NCI-H187 treated with DMSO at 0.1 percent for 48 hours (cell line): ENCODE results near the gene SERPINB1.

Experiments used
- DNase-seq: peaks from one replicate; lab custom pipeline; 2025; lab: John Stamatoyannopoulos, UW

Gene SERPINB1

GRCh38 chr6:2793534-2794151, 48.0 kb downstream of the SERPINB1 start:
- DNase-seq = no peak

DNA sequence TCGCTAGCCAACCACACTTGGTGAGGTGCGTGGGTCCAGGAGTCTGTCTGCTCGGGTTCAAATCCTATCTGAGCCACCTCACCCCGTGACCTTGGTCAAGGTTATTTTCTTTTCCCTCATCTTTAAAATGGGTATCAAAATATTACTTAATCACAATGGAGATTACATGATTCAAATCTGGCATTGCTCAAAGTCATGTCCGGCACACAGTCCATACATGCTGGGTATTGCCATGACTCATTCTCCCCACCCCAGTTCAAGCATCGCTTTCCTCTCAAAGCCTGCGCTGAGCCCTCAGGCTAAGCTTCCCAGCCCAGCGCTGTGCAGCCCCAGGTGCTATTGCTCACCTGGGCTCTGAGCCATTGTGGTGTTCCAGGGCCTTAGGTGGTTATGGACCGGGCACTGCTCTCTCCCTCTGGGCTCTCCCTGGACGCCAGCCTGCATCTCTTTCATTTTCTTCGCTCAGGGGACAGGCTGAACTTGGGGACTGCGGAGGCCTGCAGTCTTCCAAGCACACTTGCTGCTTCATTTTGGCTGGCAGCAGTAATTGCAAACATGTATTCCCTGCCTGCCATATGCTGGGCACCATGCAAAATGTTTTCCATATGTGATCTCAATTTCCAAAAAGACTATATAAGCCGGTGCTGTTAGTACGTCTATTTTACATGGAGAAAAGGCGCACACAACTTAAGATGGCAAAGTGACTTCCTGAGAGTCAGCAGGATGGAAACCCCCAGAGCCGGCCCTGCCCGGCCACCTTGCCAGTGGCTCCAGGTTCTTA, 49.1 kb downstream of the SERPINB1 start:
- no peak for DNase-seq

DNA sequence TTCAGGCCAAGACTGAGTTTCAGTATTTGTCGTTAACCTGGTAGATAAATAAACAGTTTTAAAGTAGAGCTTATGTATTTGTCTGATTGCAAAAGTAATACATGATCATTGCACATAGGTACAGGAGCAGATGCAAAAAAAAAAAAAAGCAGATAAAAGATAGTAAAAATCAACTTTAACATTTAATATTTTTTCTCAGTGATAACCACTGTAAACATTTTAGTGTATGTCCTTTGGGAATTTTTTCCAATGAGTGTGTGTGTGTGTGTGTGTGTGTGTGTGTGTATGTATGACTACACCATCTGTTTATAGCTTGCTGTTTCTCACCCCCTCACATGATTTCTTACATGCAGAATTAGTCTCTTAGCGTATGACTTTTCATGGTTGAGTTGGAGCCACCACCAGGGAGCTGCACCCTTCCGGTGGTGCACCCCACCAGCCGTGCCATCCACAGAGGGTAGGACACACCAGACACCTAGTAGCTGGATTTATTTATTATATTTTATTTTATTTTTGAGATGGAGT, 50.2 kb downstream of the SERPINB1 start:
- no peak for DNase-seq

DNA sequence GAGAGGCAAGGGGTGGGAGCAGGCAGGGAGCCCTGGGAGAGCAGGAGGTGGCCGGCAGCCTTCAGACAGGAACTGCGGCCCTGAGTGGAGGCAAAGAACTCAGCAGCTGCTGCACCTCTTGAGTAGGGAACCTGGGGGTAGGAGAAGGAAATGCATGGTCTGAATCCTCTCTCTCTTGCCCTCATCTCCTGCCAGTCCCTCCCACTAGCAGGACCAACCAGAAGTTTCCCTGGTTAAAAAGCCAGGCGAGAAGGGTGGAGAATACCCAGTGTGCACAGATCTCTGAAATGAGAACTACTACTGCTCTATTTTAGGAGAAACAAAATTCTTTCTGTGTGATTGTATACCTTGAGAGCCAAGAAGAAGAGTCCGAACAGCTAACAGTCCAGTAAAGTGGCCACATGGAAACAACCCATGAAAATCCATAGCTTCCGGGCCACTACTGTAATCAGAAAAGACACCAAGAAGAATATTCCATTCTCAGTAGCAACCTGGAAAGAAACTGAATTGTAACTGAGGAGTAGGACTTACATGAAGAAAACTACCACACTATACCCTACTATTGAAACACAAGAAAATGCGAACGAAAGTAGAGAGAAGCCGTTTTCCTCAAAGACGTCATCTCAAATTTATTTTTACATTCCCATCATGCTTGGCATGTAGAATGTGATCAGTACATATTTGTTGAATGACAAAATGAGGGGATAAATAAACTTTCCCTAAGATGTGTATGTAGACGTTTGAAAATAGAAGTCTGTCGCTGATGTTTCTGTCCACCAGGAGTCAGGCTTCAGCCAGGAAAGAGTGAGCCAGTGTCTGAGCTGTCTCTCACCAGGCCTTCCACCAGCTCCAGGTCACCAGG, 50.8 kb downstream of the SERPINB1 start:
- DNase-seq = no peak

DNA sequence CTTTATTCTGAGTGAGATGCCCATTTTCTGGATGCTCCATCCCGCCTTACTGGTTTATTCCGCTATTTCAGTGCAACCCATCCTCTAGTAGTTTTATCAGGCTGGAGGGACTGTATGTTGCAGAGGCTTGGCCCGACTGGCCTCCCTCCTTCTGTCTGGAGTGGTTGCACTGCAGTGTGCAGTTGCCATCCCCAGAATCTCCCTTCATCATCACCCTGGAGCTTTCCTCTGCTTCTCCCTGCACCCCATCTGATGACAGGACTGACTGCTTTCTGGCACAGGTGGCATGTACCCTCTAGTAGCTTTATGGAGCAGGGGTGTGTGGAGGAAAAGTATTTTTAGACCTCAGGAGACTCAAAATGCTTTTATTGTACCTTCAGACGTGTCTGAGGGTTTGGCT, 55.4 kb downstream of the SERPINB1 start:
- DNase-seq = no peak

GRCh38 chr6:2784930-2785329, 56.7 kb downstream of the SERPINB1 start:
- no peak for DNase-seq

DNA sequence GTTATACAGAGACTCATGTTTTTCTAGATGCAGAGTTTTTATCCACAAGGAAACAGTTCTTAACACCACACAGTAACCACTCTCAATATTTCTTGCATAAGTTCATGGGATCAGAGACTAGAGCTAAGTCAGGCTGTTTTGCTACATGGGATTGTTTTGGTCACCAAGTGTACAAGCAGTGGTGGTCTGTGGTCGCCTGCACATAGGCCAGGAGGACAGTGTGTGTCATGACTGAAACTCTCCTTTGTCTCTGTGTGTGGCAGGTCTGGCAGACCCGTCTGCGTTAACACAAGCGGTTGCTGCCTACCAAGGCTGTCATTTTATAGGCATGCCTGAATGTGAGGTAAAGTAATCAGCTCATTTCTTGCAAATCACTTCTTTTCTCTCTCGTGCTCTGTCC, 57.6 kb downstream of the SERPINB1 start:
- DNase-seq = no peak

DNA sequence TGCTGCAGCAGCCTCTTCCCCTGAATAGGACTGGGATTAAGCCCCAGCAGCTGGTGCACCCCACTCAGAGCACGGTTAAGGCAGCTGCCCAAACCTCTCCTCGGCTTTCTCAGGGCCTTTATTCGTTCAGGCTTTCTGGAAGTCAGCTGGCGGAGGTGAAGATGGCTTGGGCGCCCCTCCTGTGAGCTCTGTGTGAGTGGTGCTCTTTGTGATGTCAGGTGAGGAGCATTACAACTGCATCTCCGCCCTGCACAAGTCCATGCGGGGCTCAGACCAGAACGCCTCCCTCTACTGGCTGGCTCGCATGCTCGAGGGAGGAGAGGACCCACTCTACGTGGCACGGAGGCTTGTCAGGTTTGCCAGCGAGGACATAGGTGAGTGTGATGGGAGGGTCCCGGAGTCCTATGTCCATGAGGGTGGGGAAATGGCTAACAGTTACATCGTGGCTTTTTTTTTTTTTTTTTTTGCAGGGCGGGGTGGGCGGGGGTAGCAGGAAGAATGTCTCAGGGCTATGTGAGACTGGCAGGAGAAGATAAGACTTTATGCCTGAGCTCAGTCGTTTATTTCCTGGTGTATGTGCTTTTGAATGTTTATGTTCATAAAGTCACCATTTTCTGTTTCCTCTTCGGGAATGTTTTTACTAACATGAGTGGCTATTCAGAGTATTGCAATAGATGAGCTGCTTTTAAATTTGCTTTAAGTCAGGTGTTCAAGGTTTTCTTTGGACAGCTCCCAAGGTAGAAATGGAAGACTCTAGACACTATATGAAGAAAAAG, 58.3 kb downstream of the SERPINB1 start:
- no peak for DNase-seq

DNA sequence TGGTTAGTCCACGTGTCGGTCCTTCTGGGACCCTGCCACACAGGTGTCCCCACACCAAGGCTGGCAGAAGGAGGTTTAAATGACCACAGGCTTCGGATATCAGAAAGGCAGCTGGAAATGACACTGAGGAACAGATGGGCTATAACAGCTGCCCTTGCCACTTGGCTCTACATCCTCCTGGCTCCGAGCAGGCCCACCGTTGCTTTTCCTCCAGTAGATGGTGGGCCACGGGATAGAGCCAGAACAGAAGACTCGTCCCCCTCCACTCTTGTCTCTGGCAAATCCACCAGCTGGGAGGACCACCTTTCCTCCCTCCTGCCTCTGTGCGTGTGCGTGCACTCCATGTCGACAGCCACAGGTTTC, 58.9 kb downstream of the SERPINB1 start:
- no peak for DNase-seq

GRCh38 chr6:2782356-2782708, 59.3 kb downstream of the SERPINB1 start:
- DNase-seq = no peak
